GM18511 (cell line): ENCODE measurements around the gene THYN1.
"Not testable (repeated sequence)": the region's sequence is repeated elsewhere in the genome, so short reads cannot be mapped to it uniquely, and the experiment has no call there.

Experiments used
- ATAC-seq: cut with Tn5 transposase; IDR thresholded peaks from one replicate; pipeline ENCODE4 v1.9.1; 2021; ENCODE audit warnings: mild to moderate bottlenecking, moderate library complexity; ENCODE audit not compliant: unreplicated experiment

Gene THYN1

DNA sequence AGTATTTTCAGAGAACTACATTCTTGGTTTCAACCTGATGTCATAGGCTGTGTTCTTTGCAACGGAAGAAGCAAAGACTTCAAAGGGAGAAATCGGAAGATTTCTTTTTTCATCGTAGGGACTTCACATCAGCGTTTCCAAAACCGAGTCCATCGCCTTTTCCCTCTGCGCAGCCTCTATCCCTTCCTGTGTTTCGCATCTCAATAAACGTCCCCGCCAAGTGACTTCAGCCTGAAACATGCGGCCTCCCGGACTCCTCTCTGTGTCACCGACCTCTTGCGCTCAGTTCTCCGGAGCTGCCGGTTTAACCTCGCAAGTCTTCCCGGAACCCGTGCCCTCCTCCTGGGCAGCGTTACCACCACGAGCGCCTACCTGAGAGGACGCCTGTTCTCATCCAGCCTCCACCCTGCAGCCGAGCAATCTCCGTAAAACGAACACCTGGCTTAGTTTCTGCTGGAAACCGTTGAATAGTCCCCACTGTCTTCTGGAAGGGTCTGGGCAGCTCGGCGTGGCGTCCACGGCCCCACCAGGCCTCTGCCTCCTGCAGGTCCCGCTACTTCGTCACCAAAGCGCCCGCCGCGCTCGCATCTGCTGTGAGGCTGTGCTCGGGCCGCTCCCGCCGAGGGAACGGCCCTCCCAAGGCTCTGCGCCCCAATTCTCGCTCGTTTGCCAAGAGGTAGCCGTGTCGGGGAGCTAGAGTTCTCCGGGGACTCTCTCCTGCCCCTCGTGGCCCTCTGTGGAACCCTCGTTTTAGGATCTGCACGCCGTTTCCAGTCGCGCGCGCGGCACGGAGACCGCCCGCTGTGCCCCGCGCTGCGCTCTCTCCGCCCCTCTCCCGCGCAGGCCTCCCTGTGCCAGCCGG lies 22.6 kb upstream of the THYN1 start, which contains the start of gene GLB1L3:
Gene GLB1L3, plus strand, starts transcription at position 846 of the 862 bp plus-strand sequence. CDS start 362 bp downstream, outside the sequence.
- ATAC-seq, result peak; percentile 76

DNA sequence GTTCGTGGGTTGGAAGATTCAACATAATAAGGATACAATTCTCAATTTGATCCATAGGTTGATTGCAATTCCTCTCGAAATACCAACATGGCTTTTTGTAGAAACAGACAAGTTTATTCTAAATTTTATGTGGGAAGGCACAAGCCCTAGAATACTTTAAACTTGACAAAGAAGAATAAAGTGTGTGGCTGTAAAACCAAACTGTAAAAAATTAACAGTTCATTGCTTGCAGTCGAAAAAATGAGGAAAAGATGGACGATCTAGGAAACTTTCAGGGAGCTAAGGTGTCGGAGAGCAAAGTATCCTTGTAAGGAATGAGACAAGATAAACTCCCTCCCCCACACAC lies 22.0 kb upstream of the THYN1 start:
- ATAC-seq, result no peak

DNA sequence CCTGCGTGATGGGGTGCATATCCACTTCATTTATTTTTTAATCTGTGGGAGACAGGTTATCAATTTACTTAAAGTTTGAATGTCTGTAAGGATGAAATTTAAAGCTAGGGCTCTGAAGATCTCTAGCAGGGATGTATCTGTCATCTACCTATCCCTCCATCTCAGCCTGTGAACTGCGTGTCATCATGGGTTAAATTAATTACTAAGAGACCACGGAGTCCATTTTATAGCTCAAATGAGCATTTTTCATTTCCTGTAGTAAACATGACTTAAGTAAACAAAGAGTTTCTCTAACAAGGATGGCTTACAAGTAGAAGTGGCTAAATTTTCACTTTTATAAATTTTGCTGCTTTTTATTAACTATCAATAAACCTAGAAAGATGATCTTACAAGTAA lies 20.2 kb upstream of the THYN1 start:
- ATAC-seq, result no peak

DNA sequence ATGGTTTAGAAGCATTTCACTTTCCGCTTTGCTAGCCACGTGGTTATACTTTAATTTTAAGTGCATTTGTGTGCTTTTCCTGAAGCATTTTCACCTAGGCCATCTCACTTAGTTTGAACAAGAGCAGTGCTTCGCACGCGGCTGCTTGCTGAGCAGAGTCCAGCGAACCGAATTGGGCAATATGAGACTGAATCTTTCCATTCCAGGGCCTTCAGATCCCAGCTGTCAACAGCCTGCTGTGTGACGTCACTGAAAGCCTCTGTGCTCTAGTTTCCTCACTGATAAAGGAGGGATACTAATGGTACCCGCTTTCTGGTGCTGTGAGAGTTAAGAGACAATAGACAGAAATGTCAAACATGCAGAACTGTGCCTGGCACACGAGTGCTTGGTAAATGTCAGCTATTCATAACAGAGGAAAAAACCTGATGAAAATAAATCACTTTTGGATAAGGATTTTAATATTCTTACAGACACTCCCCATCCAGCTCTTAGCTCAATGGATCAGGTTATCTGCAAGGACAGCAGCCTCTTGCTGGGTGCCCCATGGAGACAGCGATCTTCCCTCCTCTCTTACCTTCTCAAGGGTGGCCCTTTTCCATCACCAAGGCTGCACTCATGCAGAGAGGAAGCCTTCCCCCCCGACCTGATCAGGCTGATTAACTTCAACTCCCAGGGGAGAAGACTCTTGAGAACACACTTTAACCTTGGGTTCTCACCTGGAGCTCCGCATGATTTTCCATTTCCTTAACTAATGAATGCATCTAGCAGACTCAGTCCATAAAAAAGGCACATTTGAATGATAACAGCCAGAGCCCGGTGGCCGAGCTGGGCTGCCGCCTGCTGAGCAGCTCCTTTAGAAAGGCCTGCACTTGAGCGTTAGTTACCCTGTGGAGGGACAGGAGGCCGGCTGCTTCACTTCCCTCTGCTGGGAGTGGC lies 19.5 kb upstream of the THYN1 start:
- ATAC-seq, result no peak

DNA sequence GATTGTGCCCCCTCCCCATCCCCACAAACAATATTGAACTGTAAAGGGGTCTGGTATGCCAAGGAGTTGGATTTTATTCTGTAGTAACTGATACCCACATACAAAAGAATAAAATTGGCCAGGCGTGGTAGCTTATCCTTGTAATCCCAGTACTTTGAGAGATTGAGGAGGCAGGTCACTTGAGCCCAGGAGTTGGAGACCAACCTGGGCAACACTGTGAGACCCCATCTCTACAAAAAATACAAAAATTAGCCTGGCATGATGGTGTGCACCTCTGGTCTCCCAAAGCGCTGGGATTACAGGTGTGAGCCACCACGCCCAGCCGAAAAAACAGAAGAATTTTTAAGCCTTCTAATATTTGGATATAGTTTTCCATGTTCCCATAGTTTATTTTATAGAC lies 18.8 kb upstream of the THYN1 start:
- ATAC-seq, result no peak

DNA sequence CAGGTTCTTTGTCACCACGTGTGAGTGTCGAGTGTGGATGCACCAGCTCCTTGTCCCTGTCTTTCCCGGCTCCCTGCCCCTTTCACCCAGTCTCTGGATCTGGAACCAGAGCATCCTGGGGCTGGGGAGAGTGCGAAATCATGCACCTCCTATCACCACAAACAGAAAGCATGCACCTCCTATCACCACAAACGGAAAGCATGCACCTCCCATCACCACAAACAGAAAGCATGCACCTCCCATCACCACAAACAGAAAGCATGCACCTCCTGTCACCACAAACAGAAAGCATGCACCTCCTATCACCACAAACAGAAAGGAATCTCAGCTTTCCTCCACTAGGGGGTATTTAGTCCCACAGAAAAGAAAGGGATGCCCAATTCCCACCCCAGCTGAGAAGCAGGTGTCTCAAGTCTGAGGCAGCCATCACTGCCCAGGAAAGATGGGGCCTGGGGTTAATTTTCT lies 17.1 kb upstream of the THYN1 start:
- ATAC-seq, result no peak

DNA sequence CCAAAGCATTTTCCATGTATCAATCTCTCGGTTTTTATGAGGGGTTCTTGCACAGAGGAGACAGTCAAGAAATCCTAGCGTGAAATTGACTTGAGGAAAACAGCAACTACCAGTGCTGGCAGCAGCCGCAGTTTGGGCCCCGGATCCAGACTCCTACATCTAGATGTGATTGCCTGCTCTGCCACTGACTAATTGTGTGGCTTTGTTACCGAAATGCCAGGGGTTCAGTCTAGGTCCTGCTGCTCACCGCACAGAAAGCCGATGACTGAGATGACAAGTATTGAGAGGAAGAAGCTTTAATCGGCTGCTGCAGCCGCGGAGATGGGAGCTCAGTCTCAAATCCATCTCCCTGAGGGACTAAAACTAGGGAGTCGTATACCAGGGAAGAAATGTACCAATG lies 14.8 kb upstream of the THYN1 start:
- ATAC-seq, result no peak

DNA sequence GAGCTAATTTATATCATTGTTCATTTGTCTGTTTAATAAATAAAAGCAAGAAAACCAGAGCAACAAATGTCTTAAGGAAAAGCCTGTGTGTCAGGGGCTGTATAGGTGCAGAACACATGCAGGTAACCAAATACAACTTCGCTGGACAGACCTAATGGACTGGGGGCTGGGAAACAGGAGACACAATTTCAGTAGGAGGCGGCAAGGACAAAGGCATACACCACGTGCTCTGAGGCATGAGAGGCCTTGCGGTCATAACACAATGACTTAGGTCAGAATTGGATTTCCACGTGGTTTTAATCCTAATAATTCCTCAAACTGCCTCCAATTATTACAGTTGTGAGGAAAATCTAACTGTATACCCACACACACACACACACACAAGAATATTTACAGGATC lies 14.3 kb upstream of the THYN1 start:
- no peak for ATAC-seq

DNA sequence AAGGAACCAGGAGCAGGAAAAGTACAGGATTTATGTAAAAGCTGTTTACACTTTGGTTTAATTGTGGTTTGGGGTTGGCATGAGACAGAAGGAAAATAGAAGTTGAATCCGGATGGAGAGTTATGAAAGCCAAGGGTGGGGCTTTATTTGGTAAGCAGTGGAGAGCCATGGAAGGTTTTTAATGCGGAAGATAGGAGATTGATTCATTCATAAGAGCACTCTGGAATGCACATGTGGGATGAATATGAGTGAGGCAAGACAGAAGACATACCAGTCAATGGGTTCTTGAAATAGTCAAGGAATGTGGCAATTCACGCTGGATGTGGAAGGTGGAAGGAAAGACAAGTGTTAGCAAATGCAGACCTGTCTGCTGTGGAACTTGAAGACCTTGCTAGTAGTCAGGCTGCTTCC lies 13.7 kb upstream of the THYN1 start:
- no peak for ATAC-seq

DNA sequence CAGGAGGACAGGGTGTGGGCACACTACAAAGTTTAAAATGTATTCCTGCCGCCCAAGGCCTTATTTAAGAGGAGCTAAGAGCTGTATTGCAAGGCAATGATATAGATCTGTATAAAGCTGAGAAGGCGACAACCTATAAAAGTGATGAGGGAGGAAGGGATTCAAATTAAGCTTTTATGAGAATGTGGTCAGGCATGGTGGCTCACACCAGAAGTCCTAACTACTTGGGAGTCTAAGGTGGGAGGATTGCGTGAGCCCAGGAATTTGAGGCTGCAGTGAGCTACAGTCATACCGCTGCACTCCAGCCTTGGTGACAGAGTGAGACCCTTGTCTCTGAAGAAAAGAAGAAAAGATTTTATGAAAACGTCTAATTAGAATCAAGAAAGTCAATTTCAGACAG lies 13.3 kb upstream of the THYN1 start:
- no peak for ATAC-seq

DNA sequence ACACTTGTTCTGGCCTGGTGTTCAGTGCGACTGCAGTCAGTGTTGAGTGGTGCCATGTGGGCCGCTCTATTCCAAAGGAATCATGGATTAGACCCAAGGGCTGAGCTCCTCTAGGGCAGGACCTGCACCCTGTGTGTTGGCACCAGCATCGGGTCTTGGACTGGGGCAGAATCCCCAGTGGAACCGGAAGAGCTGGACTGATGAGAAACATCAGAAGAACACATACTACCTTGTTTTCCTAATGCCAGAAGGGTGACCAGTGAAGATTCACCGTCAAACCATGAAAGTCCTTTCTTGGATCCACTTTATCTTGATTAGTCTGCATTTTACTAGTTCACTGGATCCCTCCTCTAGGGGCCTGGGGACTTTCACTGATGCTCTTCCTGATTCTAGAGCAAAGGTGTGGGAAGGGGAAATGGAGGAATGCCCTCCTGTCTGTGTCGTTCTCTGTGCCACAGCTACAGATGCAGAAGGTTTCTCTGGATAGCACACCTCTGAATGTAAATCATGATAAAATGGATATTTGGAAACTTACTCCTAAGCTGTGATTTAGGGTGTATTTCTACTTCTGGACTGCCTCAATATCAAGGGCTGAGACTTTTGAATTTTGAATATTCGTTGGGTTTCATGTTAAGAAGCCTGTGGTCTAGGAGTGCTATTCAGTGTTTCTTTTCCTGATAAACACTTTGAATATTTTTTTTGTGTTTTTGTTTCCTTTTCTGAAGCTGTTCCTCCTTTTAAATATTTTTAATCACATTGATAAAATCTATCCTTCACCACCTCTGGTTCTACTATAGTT lies 12.0 kb upstream of the THYN1 start:
- ATAC-seq, result no peak

DNA sequence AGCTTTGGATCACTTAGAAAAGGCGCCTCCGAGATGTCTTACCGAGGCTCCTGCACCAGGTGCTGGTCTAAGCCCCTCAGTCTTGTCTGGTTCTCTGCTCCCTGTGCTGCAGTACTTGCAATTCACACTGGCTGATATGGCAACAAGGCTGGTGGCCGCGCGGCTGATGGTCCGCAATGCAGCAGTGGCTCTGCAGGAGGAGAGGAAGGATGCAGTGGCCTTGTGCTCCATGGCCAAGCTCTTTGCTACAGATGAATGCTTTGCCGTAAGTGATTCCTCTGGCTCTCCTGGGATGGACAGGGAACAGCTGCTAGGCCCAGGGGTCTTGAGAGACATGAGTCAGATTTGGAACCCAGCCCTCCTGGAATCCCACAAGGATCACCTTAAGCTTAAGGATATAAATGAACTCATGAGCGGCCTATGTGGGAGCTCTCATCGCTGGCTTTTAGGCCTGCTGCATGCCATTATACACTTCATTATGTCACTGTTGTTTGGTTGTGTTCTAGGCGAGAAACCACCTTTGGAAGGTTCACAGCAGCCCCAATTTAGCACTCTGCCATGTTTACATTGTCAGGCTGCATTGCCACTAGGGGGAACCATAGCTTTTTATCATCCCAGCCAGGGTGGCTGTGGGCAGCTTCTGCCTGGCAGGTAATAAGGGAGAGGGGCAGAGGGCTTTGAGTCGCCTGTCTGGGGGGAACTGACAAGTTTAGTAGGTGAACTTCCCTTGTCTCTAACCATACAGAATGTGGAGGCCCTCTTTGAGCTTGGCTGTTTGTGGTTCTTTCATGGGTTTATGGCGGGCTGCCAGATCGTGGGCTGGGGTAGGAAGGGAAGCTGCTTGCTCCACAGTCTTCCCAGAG lies 8.7 kb upstream of the THYN1 start:
- ATAC-seq, result peak; percentile 63

DNA sequence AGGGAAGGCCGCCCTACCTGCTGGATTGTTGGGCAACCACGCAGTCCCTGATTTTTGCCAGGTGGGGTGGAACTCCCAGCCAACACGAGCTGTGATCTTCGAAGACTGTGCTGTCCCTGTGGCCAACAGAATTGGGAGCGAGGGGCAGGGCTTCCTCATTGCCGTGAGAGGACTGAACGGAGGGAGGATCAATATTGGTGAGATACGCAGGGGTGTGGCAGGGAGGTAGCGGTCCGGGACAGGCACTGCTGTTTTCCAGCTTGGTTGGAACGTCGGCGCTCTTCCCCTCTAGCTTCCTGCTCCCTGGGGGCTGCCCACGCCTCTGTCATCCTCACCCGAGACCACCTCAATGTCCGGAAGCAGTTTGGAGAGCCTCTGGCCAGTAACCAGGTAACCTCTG lies 7.8 kb upstream of the THYN1 start:
- no peak for ATAC-seq

DNA sequence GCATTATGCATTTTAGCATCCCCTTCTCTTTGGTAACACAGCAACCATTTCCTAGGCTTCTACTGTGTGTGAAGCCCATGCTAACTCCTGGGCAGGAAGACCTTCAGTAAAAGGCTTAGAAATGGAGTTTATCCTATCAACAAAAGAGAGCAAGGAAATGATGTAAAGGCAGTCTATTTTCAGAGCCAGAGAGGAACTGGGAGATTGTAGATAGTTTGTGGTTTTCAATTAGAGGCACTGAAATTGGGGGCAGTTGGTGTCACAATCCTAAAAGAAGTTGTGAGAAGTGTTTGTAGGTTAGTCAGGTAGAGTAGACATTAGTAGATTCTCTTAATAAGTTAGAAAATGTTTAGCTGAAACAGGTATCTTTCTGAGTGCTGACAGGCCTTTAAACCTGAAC lies 7.4 kb upstream of the THYN1 start:
- ATAC-seq, result no peak

DNA sequence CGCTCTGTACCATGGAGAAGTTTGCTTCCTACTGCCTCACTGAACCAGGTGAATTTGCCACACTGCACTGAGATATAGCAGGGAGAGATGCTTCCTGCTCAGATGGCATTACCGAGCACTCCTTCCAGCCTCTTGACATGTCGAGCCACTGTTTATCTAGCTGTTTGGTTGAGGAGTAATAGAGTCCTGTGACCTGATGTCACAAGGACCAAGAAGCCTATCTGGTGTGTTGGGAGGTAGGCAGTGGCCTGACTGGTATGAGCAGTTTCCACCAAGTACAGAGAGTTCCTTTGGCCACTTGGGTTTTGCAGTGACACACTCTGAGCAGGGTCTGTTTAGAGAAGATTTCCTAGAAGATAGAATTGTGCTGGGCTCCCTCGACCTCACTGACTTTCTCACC lies 5.4 kb upstream of the THYN1 start:
- ATAC-seq, result no peak

DNA sequence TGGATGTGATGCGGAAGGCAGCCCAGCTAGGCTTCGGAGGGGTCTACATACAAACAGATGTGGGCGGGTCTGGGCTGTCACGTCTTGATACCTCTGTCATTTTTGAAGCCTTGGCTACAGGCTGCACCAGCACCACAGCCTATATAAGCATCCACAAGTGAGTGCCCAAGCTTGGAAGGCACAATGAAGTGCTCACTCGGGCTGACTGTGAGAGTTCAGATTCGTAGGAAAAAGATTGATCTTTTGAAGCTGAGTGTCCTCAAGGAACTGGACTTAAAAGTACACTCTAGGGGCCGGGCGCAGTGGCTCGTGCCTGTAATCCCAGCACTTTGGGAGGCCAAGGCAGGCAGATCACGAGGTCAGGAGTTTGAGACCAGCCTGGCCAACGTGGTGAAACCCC lies 3.9 kb upstream of the THYN1 start:
- no peak for ATAC-seq

DNA sequence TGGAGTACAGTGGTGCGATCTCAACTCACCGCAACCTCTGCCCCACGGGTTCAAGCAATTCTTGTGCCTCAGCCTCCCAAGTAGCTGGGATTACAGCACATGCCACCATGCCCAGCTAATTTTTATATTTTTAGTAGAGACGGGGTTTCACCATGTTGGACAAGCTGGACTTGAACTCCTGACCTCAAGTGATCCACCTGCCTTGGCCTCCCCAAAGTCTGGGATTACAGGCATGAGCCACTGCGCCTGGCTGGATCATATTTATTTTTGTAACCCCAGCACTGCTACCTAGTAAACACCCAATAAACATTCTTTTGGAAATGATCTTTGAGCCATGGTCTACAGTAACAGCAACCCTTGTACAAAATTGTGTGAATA lies 2.0 kb upstream of the THYN1 start:
- not testable (repeated sequence) for ATAC-seq

DNA sequence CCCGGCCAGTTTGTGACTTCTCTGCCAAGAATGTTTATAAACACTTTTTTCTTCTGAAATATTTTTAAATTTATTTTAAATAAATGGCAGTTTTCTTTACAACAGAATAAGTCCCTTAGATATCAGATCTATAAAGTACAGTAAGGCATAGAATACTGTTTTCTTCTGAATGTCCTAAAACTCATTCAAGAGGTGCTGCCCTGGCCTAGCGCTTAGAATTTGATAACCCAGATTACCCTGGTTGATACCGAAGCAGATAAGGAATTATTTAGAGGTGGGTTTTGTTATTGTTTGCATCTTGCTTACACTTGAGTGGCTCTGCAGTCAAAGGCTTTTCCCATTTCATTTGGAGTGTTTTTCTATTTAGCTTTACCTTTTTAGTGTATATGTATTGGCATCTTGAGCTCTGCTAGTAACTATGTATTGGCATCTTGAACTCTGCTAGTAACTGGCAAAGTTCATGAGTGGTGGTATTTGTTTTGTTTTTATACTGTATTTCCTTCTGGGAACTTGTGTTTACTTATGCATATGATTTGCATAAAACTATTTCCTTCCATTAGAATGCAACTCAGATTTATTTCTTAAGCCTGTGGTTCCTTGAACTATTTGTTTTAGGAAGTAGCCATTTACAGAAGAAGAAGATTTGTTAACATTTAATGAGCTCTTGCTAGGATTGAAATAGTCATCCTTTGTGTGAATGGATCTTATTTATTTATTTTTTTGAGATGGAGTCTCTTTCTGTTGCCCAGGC lies 1.5 kb upstream of the THYN1 start:
- no peak for ATAC-seq
